ENCODE measurements around the gene AAGAB.
"Not testable (repeated sequence)": the region's sequence is repeated elsewhere in the genome, so short reads cannot be mapped to it uniquely, and the experiment has no call there.

AAGAB gene

DNA sequence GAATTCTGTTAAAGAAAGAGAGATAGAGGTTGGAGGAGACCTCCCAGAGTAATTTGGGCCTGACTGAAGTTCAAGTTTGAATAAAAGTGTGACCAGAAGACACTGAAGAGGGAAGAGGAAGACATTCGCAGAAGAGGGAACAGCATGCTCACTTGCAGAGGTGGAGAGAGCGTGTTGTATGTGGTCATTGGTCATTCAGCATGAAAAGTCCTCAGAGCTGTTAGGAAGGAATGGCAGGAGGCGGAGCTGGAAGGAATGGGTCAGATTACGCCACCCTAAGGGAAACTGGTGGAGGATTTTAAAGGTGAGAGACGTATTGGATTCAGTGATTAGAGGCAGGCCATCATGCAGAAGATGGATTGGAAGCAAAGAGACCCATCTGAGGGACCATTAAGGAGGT lies 41.7 kb upstream of the AAGAB start:
- TF ChIP-seq, protein P1, sequence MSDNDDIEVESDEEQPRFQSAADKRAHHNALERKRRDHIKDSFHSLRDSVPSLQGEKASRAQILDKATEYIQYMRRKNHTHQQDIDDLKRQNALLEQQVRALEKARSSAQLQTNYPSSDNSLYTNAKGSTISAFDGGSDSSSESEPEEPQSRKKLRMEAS (IDR thresholded peaks at IDR 0.05; ENCODE audit: low read depth, low read length): no peak
- TF ChIP-seq POLR2A (IDR thresholded peaks at IDR 0.05; ENCODE audit: extremely low read depth, insufficient read length): no peak
- TF ChIP-seq MYC (IDR thresholded peaks at IDR 0.05; ENCODE audit: low read depth, low read length): no peak
- TF ChIP-seq, protein P2, sequence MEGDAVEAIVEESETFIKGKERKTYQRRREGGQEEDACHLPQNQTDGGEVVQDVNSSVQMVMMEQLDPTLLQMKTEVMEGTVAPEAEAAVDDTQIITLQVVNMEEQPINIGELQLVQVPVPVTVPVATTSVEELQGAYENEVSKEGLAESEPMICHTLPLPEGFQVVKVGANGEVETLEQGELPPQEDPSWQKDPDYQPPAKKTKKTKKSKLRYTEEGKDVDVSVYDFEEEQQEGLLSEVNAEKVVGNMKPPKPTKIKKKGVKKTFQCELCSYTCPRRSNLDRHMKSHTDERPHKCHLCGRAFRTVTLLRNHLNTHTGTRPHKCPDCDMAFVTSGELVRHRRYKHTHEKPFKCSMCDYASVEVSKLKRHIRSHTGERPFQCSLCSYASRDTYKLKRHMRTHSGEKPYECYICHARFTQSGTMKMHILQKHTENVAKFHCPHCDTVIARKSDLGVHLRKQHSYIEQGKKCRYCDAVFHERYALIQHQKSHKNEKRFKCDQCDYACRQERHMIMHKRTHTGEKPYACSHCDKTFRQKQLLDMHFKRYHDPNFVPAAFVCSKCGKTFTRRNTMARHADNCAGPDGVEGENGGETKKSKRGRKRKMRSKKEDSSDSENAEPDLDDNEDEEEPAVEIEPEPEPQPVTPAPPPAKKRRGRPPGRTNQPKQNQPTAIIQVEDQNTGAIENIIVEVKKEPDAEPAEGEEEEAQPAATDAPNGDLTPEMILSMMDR (IDR thresholded peaks at IDR 0.05; ENCODE audit: low read depth, low read length): no peak
- H3K4me3 ChIP-seq (ENCODE audit: low read depth, low read length): no peak overlapping the region
- DNase-seq (ENCODE audit: low read depth): no peak

DNA sequence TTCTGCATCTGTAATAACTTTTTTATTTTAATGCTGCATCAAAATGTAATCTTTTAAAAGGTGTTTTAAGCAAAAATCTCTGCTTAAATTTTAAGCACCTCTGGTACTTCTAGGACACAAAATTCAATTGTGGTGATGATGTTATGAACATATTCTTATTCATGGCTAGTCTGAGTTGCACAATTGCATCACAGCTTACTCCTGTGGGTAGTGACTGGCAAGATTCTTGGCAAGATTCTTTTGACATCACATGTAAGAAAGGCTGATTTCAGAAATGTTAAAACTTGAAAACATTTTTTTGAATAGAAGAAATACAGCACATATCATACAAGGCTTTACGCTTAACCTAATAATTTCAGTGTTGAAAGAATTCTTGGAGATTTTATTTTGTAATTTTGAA lies 35.9 kb upstream of the AAGAB start:
- no peak overlapping the region for H3K4me3 ChIP-seq (ENCODE audit: low read depth, low read length)
- peak; percentile 8 for DNase-seq (ENCODE audit: low read depth)
- TF ChIP-seq, protein P2 (IDR thresholded peaks at IDR 0.05; ENCODE audit: low read depth, low read length): no peak
- no peak for TF ChIP-seq POLR2A (IDR thresholded peaks at IDR 0.05; ENCODE audit: extremely low read depth, insufficient read length)
- no peak for TF ChIP-seq MYC (IDR thresholded peaks at IDR 0.05; ENCODE audit: low read depth, low read length)
- TF ChIP-seq, protein P1 (IDR thresholded peaks at IDR 0.05; ENCODE audit: low read depth, low read length): no peak

DNA sequence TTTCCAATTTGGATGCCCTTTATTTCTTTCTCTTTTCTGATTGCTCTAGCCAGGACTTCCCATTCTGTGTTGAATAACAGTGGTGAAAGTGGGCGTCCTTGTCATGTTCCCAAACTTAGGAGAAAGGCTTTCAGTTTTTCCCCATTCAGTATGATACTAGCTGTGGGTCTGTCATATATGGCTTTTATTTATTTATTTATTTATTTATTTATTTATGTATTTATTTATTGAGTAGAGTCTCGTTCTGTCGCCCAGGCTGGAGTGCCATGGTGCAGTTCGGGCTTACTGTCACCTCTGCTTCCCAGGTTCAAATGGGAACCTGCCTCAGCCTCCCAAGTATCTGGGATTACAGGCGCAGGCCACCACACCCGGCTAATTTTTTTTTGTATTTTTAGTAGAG lies 31.9 kb upstream of the AAGAB start:
- DNase-seq (ENCODE audit: low read depth); H3K4me3 ChIP-seq (ENCODE audit: low read depth, low read length): not testable (repeated sequence)

DNA sequence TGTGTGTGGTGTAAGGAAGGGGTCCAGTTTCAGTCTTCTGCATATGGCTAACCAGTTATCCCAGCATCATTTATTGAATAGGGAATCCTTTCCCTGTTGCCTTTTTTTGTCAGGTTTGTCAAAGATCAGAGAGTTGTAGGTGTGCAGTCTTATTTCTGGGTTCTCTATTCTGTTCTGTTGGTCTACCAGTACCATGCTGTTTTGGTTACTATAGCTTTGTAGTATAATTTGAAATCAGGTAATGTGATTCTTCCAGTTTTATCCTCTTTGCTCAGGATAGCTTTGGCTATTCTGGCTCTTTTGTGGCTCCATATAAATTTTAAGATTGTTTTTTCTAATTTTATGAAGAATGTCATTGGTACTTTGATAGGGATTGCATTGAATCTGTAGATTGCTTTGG lies 31.2 kb upstream of the AAGAB start:
- H3K4me3 ChIP-seq (ENCODE audit: low read depth, low read length); DNase-seq (ENCODE audit: low read depth): not testable (repeated sequence)

DNA sequence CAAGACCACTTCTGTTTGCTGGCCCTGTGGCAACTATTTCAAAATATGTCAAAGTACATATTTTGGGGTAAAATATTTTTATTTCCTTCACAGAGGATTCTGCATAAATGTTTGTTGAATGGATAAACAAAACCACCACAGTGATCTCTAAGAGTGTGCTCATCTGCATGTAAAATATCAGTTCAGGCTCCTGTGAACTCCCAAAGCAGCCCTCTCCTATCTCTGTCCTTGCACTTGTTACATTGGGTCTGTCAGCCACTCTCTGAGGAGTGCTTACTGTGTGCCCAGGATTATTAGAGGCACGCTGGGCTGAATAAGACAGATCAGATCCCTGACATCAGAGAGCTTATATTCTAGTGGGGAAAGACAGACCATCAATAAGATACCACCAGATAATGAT lies 27.3 kb upstream of the AAGAB start:
- TF ChIP-seq MYC (IDR thresholded peaks at IDR 0.05; ENCODE audit: low read depth, low read length): no peak
- no peak for TF ChIP-seq POLR2A (IDR thresholded peaks at IDR 0.05; ENCODE audit: extremely low read depth, insufficient read length)
- TF ChIP-seq, protein P1 (IDR thresholded peaks at IDR 0.05; ENCODE audit: low read depth, low read length): no peak
- TF ChIP-seq, protein P2 (IDR thresholded peaks at IDR 0.05; ENCODE audit: low read depth, low read length): no peak
- H3K4me3 ChIP-seq (ENCODE audit: low read depth, low read length): no peak overlapping the region
- no peak for DNase-seq (ENCODE audit: low read depth)

DNA sequence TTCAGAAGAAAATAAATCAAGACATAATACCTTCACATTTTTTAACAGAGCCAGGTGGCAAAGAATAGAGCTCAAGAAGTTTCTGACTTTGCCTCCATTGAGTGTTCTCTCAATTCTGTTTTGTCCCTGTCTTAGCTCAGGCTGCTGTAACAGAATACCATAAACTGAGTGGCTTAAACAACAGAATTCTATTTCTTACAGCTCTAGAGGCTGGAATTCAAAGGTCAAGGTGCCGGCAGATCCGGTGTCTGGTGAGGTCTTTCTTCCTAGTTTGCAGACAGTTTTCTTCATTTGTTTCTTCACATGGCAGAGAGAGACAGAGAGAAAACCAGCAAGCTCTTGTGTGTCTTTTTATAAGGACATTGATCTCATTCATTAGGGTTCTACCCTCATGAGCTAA lies 25.8 kb upstream of the AAGAB start:
- no peak for DNase-seq (ENCODE audit: low read depth)
- H3K4me3 ChIP-seq (ENCODE audit: low read depth, low read length): no peak overlapping the region
- TF ChIP-seq MYC (IDR thresholded peaks at IDR 0.05; ENCODE audit: low read depth, low read length) (no peak), POLR2A (IDR thresholded peaks at IDR 0.05; ENCODE audit: extremely low read depth, insufficient read length) (no peak)
- TF ChIP-seq, protein P1 (IDR thresholded peaks at IDR 0.05; ENCODE audit: low read depth, low read length): no peak
- TF ChIP-seq, protein P2 (IDR thresholded peaks at IDR 0.05; ENCODE audit: low read depth, low read length): no peak

DNA sequence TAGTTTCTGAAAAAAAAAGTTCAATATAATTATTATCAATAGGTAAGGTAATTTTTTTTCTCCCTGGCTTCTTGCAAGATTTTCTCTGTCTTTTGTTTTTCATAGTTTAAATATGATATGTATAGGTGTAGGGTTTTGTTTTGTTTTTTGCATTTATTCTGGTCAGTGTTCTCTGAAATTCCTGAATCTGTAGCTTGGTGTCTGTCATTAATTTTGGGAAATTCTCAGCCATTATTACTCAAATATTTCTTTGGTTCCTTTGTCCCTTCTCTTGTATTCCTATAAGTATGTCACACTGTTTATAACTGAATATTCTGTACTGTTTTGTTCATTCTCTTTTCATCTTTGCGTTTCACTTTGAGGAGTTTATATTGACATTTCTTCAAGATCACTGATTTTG lies 22.2 kb upstream of the AAGAB start:
- no peak for DNase-seq (ENCODE audit: low read depth)
- H3K4me3 ChIP-seq (ENCODE audit: low read depth, low read length): no peak overlapping the region
- TF ChIP-seq MYC (IDR thresholded peaks at IDR 0.05; ENCODE audit: low read depth, low read length) (no peak), POLR2A (IDR thresholded peaks at IDR 0.05; ENCODE audit: extremely low read depth, insufficient read length) (no peak)
- TF ChIP-seq, protein P2 (IDR thresholded peaks at IDR 0.05; ENCODE audit: low read depth, low read length): no peak
- TF ChIP-seq, protein P1 (IDR thresholded peaks at IDR 0.05; ENCODE audit: low read depth, low read length): no peak
